ENCODE measurements around the gene TICAM2.

GRCh38 chr5:115601701-115602590, at the start of gene TICAM2:
- peak; percentile 22 to 53 (median 41) for TF ChIP-seq CTCF (IDR thresholded peaks at IDR 0.05; ENCODE audit: control extremely low read depth in 1 of 3, insufficient read depth in 1 of 3, low read depth in 1 of 3, low read length in 3 of 3)
- TF ChIP-seq SAP30 (IDR thresholded peaks at IDR 0.05; ENCODE audit: insufficient read depth, insufficient replicate concordance, low read length) = no peak
- no peak for TF ChIP-seq ZNF274 (IDR thresholded peaks at IDR 0.05; ENCODE audit: borderline replicate concordance, extremely low read depth, low read length)
- TF ChIP-seq, protein P1, sequence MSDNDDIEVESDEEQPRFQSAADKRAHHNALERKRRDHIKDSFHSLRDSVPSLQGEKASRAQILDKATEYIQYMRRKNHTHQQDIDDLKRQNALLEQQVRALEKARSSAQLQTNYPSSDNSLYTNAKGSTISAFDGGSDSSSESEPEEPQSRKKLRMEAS (IDR thresholded peaks at IDR 0.05) = peak; percentile 14; the same call in 1 of the 2 replicates
- TF ChIP-seq KDM4A (IDR thresholded peaks at IDR 0.05; ENCODE audit: low read depth, low read length, severe bottlenecking) = no peak

Data from H1 (cell line).